GM11168 (cell line): ENCODE data around the gene TRIOBP.
"Not testable (repeated sequence)": the region's sequence is repeated elsewhere in the genome, so short reads cannot be mapped to it uniquely, and the experiment has no call there.

ENCODE experiments used
- in situ Hi-C: fragments of 300-500 bp; cut with MboI; formaldehyde crosslinking; loops from one replicate; pipeline ENCODE4 v1.12.0; 2022; ENCODE audit warnings: low sequenced_read_pairs; ENCODE audit not compliant: unreplicated experiment

The TRIOBP gene

GRCh38 chr22:37696657-37697537 lies at the start of gene TRIOBP:
TRIOBP (plus strand) TSS chr22:37697048; CDS start chr22:37701366, 4,318 bp downstream.
- in situ Hi-C loops = no loop called here

- in situ Hi-C loops = no loop called here
Measured at GRCh38 chr22:37647317-37647716, 49.5 kb upstream of the TRIOBP start.

DNA sequence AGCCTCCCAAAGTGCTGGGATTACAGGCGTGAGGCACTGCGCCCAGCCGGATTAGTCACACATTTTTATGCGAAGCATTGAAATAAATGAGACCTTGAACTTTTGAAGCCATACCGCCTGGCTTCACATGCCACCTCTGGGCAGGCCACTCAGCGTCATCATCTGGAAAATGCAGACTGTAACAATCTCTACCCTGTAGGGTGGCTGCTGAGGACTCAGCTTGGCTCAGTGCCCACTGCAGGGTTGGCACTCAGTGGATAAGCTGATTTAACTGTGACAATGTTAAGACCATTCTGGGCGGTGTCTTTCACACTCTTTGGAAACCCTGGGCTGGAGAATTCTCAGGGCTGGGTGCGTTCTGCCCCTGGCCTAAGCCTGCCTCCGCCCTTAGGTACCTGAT lies 48.9 kb upstream of the TRIOBP start:
- in situ Hi-C loops = no loop called here

DNA sequence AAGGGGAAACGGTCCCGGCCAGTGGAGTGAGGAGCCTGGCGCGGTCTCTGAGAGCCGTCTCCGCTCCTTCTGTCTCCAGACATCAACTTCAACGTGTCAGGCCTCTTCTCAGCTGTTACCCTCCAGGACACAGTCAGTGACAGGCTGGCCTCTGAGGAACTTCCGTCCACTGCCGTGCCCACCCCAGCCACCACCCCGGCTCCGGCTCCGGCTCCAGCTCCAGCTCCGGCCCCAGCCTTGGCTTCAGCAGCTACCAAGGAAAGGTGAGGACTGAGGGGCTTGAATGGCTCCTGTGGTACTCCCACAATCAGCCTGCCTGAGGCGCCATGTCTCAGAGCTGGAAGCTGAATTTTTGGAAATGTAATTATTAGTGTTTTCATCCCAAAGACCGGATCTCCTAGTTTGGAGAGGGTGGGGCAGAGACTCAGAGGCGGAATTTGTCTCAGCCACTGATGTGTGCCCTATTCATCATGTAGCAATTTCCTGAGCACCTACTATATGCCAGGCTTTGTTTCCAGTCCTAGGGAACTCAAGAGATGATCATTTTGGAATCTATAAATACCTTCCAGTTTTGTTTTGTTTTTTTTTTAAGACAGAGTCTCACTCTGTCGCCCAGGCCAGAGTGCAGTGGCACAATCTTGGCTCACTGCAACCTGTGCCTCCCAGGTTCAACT lies 46.2 kb upstream of the TRIOBP start:
- in situ Hi-C loops = no loop called here

DNA sequence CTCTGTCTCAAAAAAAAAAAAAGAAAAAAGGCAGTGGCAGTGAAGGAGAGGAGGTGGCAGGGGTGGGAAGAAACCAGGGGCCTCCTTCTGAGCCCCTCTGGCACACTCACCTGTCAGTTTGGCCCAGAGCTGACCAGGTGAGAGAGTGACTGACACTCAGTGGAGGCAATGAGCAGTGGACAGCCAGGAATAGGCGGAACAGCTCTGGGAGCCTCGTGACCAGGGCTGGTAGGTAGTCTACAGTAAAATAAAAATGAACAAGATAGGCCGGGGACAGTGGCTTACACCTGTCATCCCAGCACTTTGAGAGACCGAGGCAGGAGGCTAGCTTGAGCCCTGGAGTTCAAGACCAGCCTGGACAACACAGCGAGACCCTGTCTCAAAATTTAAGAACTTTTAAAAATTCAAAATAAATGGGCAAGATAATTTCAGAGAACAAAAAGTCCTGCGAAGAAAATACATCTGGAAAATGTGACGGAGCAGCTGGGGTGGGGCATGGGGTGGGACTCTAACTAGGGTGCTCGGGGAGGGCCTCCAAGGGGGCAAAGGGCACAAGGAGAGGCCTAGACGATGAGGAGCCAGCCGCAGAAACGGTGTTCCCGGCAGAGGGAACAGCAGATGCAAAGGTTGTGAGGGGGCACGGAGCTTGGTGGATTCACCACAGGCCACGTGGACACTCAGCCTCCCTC lies 42.1 kb upstream of the TRIOBP start:
- in situ Hi-C loops = no loop called here

GRCh38 chr22:37655252-37655563 lies 41.6 kb upstream of the TRIOBP start:
- in situ Hi-C loops = no loop called here

- in situ Hi-C loops = not testable (repeated sequence)
Measured at GRCh38 chr22:37656583-37656982, 40.3 kb upstream of the TRIOBP start.

- in situ Hi-C loops = no loop called here
Measured at GRCh38 chr22:37657590-37658132, 39.2 kb upstream of the TRIOBP start.

DNA sequence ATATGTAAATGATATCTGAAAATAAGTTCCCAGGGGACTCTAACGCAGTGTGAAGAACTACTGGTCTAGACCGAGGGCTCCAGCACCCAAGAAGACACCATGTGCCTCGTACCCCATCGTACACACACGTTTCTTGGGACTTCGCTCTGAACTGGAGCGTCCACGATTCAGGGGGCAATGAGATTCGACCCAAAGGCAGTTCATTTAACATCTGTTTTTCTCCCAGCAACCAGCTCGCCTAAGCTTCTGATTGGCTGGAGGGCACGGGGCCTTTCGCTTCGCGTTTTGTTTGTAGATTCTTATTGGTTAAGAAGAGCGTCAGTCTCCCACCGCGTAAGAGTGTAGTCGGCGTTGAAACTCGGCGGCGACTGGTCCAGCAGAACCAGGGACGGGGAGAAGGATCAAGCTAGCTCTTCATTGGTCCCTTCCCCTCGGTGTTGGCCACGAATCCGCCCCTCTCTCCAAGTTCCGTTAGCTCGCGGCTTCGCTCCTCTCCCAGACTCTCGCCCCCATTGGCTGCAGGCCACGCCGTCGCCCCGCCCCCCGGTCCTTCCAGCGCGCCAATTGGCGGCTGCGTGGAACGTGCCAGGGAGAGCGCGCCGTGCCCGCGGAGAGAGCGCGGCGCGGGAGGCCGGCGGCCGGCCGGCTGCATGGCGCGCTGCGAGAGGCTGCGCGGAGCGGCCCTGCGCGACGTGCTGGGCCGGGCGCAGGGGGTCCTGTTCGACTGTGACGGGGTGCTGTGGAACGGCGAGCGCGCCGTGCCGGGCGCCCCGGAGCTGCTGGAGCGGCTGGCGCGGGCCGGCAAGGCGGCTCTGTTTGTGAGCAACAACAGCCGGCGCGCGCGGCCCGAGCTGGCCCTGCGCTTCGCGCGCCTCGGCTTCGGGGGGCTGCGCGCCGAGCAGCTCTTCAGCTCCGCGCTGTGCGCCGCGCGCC lies 38.4 kb upstream of the TRIOBP start, which contains the start of gene PDXP:
Gene PDXP, plus strand, starts transcription at position 591 of the 933 bp plus-strand sequence. Its CDS starts 60 bp downstream, at position 651.
- in situ Hi-C loops = no loop called here

GRCh38 chr22:37659066-37659896 lies 37.6 kb upstream of the TRIOBP start:
- in situ Hi-C loops = no loop called here

DNA sequence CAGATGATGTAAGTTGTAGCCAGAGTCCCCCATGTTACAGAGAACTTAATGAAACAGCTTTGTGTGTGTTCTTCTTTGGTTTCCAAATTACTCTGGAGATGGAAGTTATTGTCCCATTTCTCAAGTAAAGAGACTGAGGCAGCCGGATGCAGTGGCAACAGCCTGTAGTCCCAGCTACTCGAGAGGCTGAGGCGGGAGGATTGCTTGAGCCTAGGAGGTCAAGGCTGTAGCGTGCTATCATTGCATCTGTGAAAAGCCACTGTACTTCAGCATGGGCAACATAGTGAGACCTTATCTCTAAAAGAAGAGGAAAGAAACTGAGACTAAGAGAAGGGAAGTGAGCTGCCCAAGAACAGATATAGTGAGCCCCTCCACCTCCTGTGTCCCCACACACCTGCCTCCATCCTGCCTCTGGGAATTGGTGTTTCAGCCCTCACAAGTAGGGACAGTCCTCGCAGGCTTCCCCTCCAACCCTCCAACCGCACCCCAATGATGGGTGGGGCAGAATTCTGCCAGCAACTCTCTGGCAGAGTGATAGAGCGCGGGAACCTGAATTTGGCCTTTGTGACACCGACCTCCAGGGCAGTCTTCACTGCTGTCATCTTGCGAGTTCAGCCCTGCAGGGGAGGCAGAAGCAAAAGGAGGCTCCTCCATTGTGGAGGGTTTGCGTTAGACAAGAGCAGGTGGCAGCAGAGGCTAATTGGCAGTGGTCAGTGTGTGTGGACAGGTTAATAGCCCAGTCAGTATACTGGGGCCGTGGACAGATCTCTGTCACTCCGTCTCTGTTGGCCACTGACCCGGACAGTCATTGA lies 36.7 kb upstream of the TRIOBP start:
- in situ Hi-C loops = no loop called here

DNA sequence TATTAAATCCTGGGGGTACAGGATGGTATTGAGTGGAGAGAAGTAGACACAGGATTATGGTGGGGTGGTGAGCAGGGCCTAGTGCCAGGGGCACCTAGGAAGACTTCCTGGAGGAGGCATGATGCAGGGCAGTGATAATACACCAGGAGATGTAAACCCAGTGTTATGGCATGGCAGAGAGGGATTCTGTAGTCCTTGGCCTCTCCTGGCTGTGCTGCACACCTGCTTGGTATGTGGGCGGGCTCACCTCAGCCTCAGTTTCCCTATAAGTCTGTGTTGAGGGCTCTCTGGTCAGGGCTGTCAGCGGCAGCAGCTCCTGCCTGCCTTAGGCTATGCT lies 36.2 kb upstream of the TRIOBP start:
- in situ Hi-C loops = no loop called here

GRCh38 chr22:37661160-37661924 lies 35.5 kb upstream of the TRIOBP start:
- in situ Hi-C loops = no loop called here

- in situ Hi-C loops = no loop called here
Measured at GRCh38 chr22:37662039-37662438, 34.8 kb upstream of the TRIOBP start.

DNA sequence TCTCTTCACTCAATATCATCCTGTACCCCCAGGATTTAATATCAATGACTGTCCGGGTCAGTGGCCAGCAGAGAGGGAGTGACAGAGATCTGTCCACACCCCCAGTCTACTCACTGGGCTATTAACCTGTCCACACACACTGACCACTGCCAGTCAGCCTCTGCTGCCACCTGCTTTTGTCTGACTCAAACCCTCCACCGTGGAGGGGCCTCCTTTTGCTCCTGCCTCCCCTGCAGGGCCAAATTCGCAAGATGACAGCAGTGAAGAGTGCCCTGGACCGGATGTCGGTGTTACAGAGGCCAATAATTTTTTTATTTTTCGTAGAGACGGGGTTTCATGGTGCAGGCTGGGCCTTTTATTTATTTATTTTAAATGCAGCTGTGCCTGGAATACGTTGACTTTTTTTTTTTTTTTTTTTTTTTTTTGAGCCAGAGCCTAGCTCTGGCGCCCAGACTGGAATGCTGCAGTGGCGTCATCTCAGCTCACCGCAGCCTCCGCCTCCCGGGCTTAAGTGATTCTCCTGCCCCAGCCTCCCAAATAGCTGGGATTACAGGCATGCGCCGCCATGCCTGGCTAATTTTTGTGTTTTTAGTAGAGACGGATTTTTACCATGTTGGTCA lies 33.2 kb upstream of the TRIOBP start:
- in situ Hi-C loops = no loop called here

- in situ Hi-C loops = no loop called here
Measured at GRCh38 chr22:37664249-37665101, 32.4 kb upstream of the TRIOBP start.
